Adrenal gland (tissue), 12 donors: ENCODE results near the gene EXOC6B. TPM values are rescaled to one million over a fixed set of nuclear protein-coding genes. Genes with fewer than 3 reads are reported as not detected.

Experiments
- DNase-seq, 7 donors: peaks; one replicate each; pipeline ENCODE4 v3.0.0-alpha.2; 2019 to 2020
- H3K27ac ChIP-seq, 5 donors: fragments of 200-600 bp; sonication (generic) in 4 of 5; 1 replicate in 3 of 5; 2 replicates in 2 of 5; pipeline versions ENCODE4 v1.5.1 to v1.8.0; 2016 to 2020; ENCODE audit warnings: mild to moderate bottlenecking in 1 of 5
- H3K27me3 ChIP-seq: fragments of 200-600 bp; 2 replicates; pipeline ENCODE4 v1.8.0; 2021
- H3K36me3 ChIP-seq, 2 donors: fragments of 200-600 bp; replicated peaks in 1 of 2; 1 replicate in 1 of 2; 2 replicates in 1 of 2; pipeline versions ENCODE4 v1.5.1 to v1.8.0; 2018 to 2022
- H3K4me1 ChIP-seq, 2 donors: fragments of 200-600 bp; replicated peaks in 1 of 2; 1 replicate in 1 of 2; 2 replicates in 1 of 2; pipeline versions ENCODE4 v1.5.1 to v1.8.0; 2018 to 2021
- H3K4me3 ChIP-seq, 4 donors: fragments of 200-600 bp; sonication (generic) in 3 of 4; one replicate each; pipeline ENCODE4 v1.5.1; 2016 to 2018
- H3K9me3 ChIP-seq, 3 donors: fragments of 200-600 bp; sonication (generic) in 1 of 3; replicated peaks in 1 of 3; 1 replicate in 2 of 3; 2 replicates in 1 of 3; pipeline versions ENCODE4 v1.5.1 to v1.8.0; 2016 to 2021
- CTCF ChIP-seq, 6 experiments: fragments of 450-650 bp in 4 of 6; fragments of 200-600 bp in 2 of 6; sonication (generic) in 1 of 6; IDR thresholded peaks; 1 replicate in 5 of 6; 2 replicates in 1 of 6; pipeline versions ENCODE4 v1.5.1 to v1.8.0; 2016 to 2021; ENCODE audit warnings: antibody characterized with exemption in 6 of 6, mild to moderate bottlenecking in 2 of 6, moderate library complexity in 1 of 6
- POLR2A ChIP-seq, 2 donors: fragments of 450-650 bp; IDR thresholded peaks; one replicate each; pipeline ENCODE4 v1.6.1; 2017; ENCODE audit warnings: antibody characterized with exemption in 2 of 2, mild to moderate bottlenecking in 2 of 2, moderate library complexity in 1 of 2
- WGBS, 4 donors: extraction: QIAGEN DNeasy Blood & Tissue Kit in 2 of 4; methylation state at CpG; one replicate each; pipeline versions ENCODE4 v1.1.5 to v1.1.7; 2013 to 2017; 5-methylcytosine and 5-hydroxymethylcytosine counted together
- intact Hi-C, 2 donors: fragments of 100-400 bp; cut with DNase I; formaldehyde crosslinking; loops; one replicate each; pipeline versions ENCODE4 v1.14.1 to v1.15.0; 2022 to 2023
- polyA plus RNA-seq, 3 donors: library from polyadenylated mRNA; stranded (reverse); fragments of 200-250 nt in 2 of 3; fragments of 350-450 nt in 1 of 3; fragmentation: Illumina TruSeq in 1 of 3; extraction: RNeasy Lipid Tissue Mini Kit (QIAGEN cat#74804) in 1 of 3; gene quantifications; one replicate each; pipeline ENCODE4 v1.2.3, GENCODE V29; 2013 to 2014
- total RNA-seq, 9 donors: library from RNA; depleted of rRNA in 4 of 9; stranded (reverse); fragments of >200 nt in 4 of 9; fragments of 120-200 nt in 1 of 9; fragmentation: NEBNext Ultra II Directional in 1 of 9; extraction: Animal tissue kit (Norgen Biotek cat#: 25700) in 1 of 9; gene quantifications; one replicate each; pipeline versions ENCODE4 v1.1.0 to v1.2.4, GENCODE V29; 2013 to 2023
- donor health status: healthy with polysubstance abuse.
- donor health status: Bipolar disorder and iron deficiency.
- donor health status: DM: yes; HTN: yes; CAD: no.
- donor health status: DM: no; HTN: no; CAD: no.
- donor health status: DM: no; HTN: no; CAD: no.
- donor health status: DM: yes; HTN: yes; CAD: no.

Gene EXOC6B
- total and polyA plus RNA-seq, 12 donors: 6.0 to 92.6 (median 50.6) TPM

DNA sequence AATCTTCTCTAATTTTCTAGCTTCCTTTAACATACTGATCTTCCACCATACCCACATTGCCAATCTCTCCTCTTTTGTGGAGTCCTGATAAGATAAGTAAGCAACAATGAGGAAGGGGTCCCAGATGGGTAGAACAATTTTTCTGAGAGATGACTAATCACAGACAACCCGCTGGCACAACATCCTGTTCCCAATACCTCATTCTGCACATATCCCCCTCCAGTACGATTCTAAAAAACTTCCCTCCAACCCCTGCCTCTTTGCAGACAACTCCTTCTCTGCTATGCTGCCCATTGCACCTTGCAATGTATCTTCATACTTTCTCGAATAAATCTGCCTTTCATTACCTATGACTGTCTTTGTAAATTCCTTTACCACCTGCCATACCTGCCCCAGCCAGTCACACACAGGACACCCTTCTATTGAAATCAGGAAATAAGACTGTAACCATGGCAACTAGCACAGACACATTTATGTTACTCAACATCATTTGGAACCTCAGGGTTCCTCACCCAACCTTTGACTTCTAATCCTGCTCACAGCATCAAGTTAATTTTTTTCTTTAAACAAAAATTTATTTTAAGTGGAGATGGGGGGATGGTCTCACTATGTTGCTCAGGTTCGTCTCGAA lies 7.4 kb upstream of the EXOC6B start:
- intact Hi-C loops: no loop called here
- no peaks in the 10 kb centered on the region for H3K36me3 ChIP-seq
- no peaks in the 10 kb centered on the region for H3K9me3 ChIP-seq
- no peaks in the 10 kb centered on the region for H3K27me3 ChIP-seq
- H3K4me1 ChIP-seq: no peaks in the 10 kb centered on the region
- no peak overlapping the region for H3K4me3 ChIP-seq
- WGBS, 4 donors: 73 to 83% (median 79%) methylated on average over 5 of the region's 5 CpGs
- H3K27ac ChIP-seq: no peak overlapping the region
- TF ChIP-seq CTCF (IDR thresholded peaks at IDR 0.05) (no peak), POLR2A (IDR thresholded peaks at IDR 0.05) (no peak)
- no peak for DNase-seq

- Histone ChIP-seq H3K36me3 (no peaks in the 10 kb centered on the region), H3K9me3 (no peaks in the 10 kb centered on the region), H3K4me3 (no peak overlapping the region), H3K27me3 (no peaks in the 10 kb centered on the region), H3K4me1 (no peaks in the 10 kb centered on the region), H3K27ac (no peak overlapping the region)
- TF ChIP-seq POLR2A (IDR thresholded peaks at IDR 0.05) (no peak), CTCF (IDR thresholded peaks at IDR 0.05) (no peak)
- no peak for DNase-seq
- WGBS, 4 donors: 80 to 92% (median 89%) methylated on average over 3 of the region's 3 CpGs
- intact Hi-C loops: no loop called here
These were observed 4.4 kb upstream of the EXOC6B start for GRCh38 chr2:72830273-72830672.

GRCh38 chr2:72828840-72829507 lies 3.1 kb upstream of the EXOC6B start:
- TF ChIP-seq POLR2A (IDR thresholded peaks at IDR 0.05) (no peak), CTCF (IDR thresholded peaks at IDR 0.05) (no peak)
- Histone ChIP-seq H3K4me1 (peaks cover 3 to 12% of the 10 kb centered on the region in 2 donors), H3K4me3 (no peak overlapping the region), H3K36me3 (no peaks in the 10 kb centered on the region), H3K9me3 (no peaks in the 10 kb centered on the region), H3K27me3 (no peaks in the 10 kb centered on the region), H3K27ac (no peak overlapping the region)
- no peak for DNase-seq
- intact Hi-C loops: no loop called here
- 77 to 86% (median 82%) methylated on average over 6 of the region's 6 CpGs for WGBS, 4 donors

GRCh38 chr2:72827966-72828646 lies 2.3 kb upstream of the EXOC6B start:
- no peak overlapping the region for H3K4me3 ChIP-seq
- 50 to 55% (median 54%) methylated on average over 5 of the region's 5 CpGs for WGBS, 4 donors
- H3K4me1 ChIP-seq: peaks cover 6 to 17% of the 10 kb centered on the region in 2 donors
- H3K36me3 ChIP-seq: no peaks in the 10 kb centered on the region
- TF ChIP-seq CTCF (IDR thresholded peaks at IDR 0.05) (no peak), POLR2A (IDR thresholded peaks at IDR 0.05) (no peak)
- no peaks in the 10 kb centered on the region for H3K27me3 ChIP-seq
- intact Hi-C loops: no loop called here
- no peak overlapping the region for H3K27ac ChIP-seq
- DNase-seq: no peak
- H3K9me3 ChIP-seq: no peaks in the 10 kb centered on the region
